ENCODE measurements around the gene SYT11. TPM values are rescaled to one million over a fixed set of nuclear protein-coding genes. Genes with fewer than 3 reads are reported as not detected.
"Not testable (repeated sequence)": the region's sequence is repeated elsewhere in the genome, so short reads cannot be mapped to it uniquely, and the experiment has no call there.

Gene SYT11
- total RNA-seq, 2 donors from 2014 or later, result 20.9 to 21.5 TPM

DNA sequence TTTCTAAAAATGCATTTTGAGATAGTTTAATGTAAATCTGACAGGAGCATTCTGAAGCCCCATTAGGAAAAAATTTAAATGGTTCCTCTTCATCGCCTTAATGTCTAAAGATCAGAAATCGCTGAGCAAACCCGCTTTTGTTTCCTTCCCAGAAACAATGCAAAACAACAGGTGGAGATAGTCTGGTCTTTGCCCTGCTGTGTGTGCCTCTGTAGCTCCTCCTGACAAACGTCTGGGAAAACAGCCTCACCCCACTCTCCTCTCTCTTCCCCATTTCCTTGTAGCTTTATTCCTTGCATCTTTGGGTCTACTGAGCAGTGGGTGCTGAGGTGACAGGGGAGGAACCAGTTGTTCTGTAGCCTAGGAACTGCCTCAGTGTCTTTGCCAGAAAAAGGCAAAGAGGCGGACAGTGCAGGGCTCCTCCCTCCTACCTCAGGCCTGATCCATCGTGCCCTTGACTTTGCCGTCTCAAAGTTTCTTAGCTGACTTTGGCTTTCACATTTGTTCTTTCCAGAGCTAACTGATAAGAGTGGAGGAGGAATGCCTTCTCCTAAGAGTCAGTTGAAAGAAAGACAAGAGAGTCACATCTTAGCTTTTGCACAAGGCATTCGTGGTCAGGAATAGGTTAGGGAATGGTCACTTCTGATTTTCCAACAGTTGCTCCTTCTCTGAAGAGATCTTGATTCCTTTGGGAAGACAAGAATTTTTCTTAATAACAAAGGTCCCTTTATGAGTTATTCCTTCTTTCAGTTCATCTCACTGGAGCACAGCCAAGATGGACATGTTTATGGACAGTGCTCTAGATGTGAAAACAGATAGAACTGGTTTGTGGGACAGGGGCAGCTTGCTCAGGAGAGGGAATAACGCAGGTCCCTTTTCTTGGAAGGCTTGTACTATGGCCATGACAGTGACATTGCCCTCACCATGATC lies 24.9 kb downstream of the SYT11 start:
- no peak for ATAC-seq
- H3K36me3 Mint-ChIP-seq, result peaks cover 0 to 6% of the 10 kb centered on the region in 2 donors
- no peak overlapping the region for H3K27ac Mint-ChIP-seq
- no peaks in the 10 kb centered on the region for H3K9me3 Mint-ChIP-seq
- DNase-seq (ENCODE audit: low spot score in 2 of 2), result no peak

DNA sequence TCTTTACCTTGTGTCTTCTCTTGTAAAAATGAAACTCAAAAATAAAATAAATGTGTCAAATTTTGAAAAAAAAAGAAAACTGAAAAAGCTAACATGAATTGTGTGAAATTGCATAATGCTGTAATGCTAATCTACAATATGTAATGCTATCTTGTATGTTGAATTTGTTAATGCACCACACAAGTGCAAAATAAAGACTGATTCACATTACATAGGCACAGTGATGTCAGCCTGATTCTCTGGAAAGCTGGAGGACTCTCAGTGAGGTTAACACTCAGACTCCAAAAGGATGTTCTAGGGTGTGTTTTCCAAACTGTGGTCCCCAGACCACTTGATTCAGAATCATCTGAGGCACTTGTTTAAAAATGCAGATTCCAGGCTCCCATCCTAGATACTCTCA lies 25.6 kb downstream of the SYT11 start:
- H3K27ac Mint-ChIP-seq, result no peak overlapping the region
- DNase-seq (ENCODE audit: low spot score in 2 of 2) (no peak), ATAC-seq (no peak)
- H3K9me3 Mint-ChIP-seq, result no peaks in the 10 kb centered on the region
- peaks cover 0 to 6% of the 10 kb centered on the region in 2 donors for H3K36me3 Mint-ChIP-seq

DNA sequence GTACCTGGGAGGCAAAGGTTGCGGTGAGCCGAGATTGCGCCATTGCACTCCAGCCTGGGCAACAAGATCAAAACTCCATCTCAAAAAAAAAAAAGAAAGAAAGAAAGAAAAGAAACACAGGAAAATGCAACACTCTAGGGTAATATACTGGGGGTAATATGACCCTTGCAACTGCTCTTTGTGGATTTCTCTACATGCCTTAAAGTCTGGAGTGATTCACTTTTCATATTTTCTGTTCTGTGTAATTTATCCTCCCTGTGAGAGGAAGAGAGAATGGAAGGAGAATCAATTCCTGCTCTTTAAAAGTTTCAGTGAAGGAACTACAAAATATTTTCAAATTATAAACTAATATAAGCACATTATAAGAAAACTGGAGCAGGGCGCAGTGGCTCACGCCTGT lies 29.1 kb downstream of the SYT11 start:
- no peaks in the 10 kb centered on the region for H3K36me3 Mint-ChIP-seq
- DNase-seq (ENCODE audit: low spot score in 2 of 2) (no peak), ATAC-seq (no peak)
- H3K27ac Mint-ChIP-seq, result no peak overlapping the region
- H3K9me3 Mint-ChIP-seq, result no peaks in the 10 kb centered on the region

DNA sequence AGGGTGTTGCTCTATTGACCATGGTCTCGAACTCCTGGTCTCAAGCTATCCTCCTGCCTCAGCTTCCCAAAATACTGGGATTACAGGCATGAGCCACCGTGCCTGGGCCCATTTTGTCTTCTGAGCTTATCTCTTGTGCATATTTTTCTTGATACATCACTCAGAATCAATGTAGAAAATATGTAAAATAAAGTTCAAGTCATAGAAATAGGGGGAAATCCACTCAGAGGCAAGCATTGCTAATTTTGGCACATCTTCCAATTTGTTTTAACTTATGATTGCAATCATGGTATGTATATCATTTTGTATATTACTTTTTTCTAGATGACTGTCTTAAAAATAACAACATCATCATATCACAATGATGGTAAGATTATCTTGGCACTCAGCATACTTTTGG lies 30.2 kb downstream of the SYT11 start:
- no peak overlapping the region for H3K27ac Mint-ChIP-seq
- no peak for DNase-seq (ENCODE audit: low spot score in 2 of 2)
- H3K36me3 Mint-ChIP-seq, result no peaks in the 10 kb centered on the region
- ATAC-seq, result no peak
- H3K9me3 Mint-ChIP-seq, result no peaks in the 10 kb centered on the region

DNA sequence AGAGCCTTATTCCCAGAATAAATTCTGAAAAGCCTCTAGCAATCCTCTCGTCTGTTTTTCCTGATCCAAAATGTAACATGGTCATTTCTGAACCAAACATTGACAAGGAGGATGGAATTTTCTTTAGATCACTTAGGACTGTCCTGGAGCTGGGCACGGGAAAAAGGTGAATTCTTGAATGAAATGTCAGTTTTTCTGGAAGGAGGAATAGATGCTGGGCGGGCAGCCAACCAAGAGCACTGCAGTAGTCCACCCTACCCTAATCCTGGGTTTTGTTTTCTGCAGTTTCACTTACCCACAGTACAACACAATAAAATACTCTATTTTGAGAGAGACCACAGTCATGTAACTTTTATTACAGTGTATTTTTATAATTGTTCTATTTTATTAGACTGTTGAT lies 30.9 kb downstream of the SYT11 start:
- DNase-seq (ENCODE audit: low spot score in 2 of 2) (no peak), ATAC-seq (no peak)
- Mint-ChIP-seq H3K36me3 (no peaks in the 10 kb centered on the region), H3K27ac (no peak overlapping the region), H3K9me3 (no peaks in the 10 kb centered on the region)

DNA sequence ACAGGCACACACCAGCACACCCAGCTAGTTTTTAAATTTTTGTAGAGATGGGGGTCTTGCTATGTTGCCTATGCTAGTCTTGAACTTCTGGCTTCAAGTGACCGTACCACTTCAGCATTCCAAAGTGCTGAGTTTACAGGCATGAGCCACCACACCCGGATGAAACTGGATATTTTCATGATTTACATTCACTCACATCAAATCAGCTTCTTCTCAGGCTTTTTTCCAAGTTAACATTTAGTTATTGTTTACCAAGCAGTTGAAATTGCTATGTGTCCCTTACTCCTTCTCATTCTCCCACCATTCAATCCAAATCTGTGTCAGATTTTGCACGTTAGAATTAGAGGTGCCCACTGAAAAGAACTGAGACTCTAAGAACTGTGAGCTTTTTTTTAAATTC lies 33.4 kb downstream of the SYT11 start:
- DNase-seq (ENCODE audit: low spot score in 2 of 2), result no peak
- H3K36me3 Mint-ChIP-seq, result peaks cover 0 to 6% of the 10 kb centered on the region in 2 donors
- no peaks in the 10 kb centered on the region for H3K9me3 Mint-ChIP-seq
- H3K27ac Mint-ChIP-seq, result peak overlapping the region in 1 of 2 donors; percentile 58
- ATAC-seq, result no peak

DNA sequence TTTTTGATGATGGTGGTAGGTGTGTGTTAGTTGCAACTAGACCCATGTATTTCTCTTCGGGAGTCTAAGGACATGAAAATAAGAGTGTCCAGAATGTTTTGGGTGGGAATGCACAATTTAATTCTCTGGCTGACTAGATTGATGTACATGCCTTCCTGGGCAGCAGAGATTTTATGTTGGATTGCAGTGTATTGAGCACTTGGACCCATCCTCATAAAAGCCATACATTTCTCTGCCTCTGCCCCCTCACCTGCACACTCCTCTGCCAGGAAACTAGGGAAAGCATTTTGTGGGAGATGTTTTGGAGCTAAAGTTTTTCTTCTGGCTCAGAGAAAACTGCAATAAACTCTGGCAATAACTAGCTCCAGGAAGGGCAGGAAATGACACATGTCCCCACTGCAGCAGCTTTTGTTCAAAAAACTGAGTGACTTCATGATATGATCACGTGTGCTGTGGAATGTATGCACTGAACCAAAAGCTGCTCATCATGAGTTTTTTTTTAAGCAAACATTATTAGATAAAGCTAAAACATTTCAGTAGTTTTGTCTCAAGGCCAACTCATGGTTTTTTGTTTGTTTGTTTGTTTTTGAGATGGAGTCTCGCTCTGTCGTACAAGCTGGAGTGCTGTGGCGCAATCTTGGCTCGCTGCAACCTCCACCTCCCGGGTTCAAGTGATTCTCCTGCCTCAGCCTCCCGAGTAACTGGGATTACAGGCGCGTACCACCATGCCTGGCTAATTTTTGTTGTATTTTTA lies 34.2 kb downstream of the SYT11 start:
- Mint-ChIP-seq H3K27ac (peak overlapping the region; percentile 7 to 58), H3K36me3 (peaks cover 0 to 9% of the 10 kb centered on the region in 2 donors), H3K9me3 (no peaks in the 10 kb centered on the region)
- ATAC-seq (peak; percentile 80 to 93), DNase-seq (ENCODE audit: low spot score in 2 of 2) (peak in 1 of 2 donors; percentile 12)

DNA sequence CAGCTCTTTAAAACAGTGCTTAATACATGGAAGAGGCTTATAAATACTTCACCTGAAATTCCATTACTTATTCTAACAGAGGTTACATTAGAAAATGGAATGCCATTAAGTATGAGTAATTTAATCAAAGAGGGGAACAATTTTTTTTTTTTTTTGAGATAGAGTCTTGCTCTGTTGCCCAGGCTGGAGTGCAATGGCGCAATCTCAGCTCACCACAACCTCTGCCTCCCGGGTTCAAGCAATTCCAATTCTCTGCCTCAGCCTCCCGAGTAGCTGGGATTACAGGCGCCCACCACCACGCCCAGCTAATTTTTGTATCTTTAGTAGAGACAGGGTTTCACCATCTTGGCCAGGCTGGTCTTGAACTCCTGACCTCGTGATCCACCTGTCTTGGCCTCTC lies 36.2 kb downstream of the SYT11 start:
- not testable (repeated sequence) for ATAC-seq, H3K36me3 Mint-ChIP-seq

DNA sequence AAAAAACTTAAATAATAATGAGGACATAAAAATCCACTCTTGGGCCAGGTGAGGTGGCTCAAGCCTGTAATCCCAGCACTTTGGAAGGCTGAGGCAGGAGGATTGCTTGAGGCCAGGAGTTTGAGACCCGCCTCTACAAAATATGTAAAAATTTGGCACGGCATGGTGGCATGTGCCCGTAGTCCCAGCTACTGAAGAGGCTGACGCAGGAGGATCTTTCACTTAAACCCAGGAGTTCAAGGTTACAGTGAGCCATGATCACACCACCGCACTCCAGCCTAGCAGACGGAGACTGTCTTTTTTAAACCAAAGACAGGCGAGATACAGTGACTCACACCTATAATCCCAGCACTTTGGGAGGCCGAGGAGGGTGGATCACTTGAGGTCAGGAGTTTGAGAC lies 37.1 kb downstream of the SYT11 start:
- peak overlapping the region in 1 of 2 donors; percentile 22 for H3K27ac Mint-ChIP-seq

More for the DNA sequence above, 36.2 kb downstream of the SYT11 start:
- H3K27ac Mint-ChIP-seq; H3K9me3 Mint-ChIP-seq; DNase-seq (ENCODE audit: low spot score in 2 of 2): not testable (repeated sequence)

DNA sequence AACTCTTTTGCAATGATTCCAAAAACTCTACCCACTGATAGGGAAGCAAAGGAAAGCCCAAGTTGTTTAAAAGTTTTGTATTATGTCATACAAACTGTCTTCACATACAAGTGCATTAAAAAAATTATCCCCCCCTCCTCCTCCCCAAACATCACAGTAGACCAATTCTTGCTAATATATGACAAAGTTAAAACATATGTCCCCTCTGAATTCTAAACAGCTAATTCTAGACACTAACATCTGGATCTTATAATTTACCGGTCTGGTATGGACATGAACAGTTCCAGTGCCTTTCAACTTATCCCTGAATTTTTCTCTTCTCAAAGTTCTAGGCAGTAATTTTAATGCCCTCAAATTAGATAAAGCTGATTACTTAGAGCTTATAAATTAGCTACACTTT lies 38.4 kb downstream of the SYT11 start:
- H3K27ac Mint-ChIP-seq, result no peak overlapping the region
- no peak for DNase-seq (ENCODE audit: low spot score in 2 of 2)
- no peaks in the 10 kb centered on the region for H3K9me3 Mint-ChIP-seq

More for the DNA sequence above, 37.1 kb downstream of the SYT11 start:
- not testable (repeated sequence) for ATAC-seq; H3K9me3 Mint-ChIP-seq; DNase-seq (ENCODE audit: low spot score in 2 of 2); H3K36me3 Mint-ChIP-seq

DNA sequence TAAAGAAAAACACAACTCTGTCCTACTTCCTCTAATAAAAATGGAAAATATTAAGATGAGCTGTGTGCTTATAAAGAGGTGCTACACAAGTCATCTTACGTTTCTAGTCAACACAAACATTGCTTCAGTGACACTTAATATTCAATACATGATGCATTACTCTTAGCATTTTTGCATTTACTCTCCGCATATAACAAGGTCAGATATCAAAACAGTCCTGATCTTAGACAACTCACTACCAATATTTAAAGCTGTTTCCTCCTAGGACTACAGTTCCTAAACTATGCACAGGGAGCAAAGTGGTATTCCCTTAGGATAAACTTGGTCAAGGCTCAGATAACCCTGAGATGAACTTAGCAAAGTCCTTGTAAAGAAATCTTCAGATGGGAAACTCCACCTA lies 39.5 kb downstream of the SYT11 start:
- no peak for ATAC-seq
- Mint-ChIP-seq H3K36me3 (peaks cover 5 to 9% of the 10 kb centered on the region in 2 donors), H3K9me3 (no peaks in the 10 kb centered on the region), H3K27ac (no peak overlapping the region)
- DNase-seq (ENCODE audit: low spot score in 2 of 2), result no peak

More for the DNA sequence above, 38.4 kb downstream of the SYT11 start:
- peaks cover 5 to 9% of the 10 kb centered on the region in 2 donors for H3K36me3 Mint-ChIP-seq
- ATAC-seq, result no peak

DNA sequence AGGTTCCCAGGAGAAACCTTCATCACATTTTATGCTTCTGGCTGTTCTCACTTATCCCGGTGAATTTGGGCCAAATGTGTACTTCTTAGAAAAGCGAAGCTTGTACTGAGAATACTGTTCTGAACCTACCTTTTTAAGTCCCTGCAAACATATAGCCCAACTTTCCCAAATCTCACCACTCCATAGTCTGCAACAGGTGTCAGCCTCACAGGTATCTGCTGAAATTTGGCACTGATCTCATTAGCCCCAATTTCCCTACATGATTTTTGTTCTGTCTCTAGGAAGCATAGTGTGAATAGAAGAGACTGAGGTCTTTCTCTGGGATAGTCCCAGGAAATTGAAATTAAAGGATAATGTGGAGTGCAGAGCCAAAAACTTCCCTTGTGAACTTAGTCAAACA lies 40.3 kb downstream of the SYT11 start:
- Mint-ChIP-seq H3K36me3 (peaks cover 9 to 15% of the 10 kb centered on the region in 2 donors), H3K27ac (no peak overlapping the region), H3K9me3 (no peaks in the 10 kb centered on the region)
- DNase-seq (ENCODE audit: low spot score in 2 of 2) (no peak), ATAC-seq (no peak)

DNA sequence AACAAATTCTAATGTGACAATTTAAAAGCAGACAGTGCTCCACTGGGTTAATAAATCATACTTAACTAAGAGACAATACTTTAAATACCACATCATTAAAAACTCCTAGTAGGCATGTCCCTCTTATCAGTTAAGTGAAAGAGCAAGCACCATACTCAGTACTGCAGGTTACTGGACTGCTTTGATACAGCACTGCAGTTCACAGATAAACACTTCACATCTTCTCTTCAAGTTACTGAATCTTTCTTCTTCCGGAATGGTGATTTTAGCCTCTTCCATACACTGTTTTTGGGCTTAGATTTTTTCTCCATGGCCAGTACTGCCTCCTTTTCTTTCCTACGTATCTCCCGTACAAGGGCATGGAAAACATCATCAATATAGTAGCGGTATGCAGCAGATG lies 40.8 kb downstream of the SYT11 start:
- ATAC-seq, result no peak
- H3K36me3 Mint-ChIP-seq, result peaks cover 10 to 16% of the 10 kb centered on the region in 2 donors
- no peaks in the 10 kb centered on the region for H3K9me3 Mint-ChIP-seq
- H3K27ac Mint-ChIP-seq, result no peak overlapping the region
- no peak for DNase-seq (ENCODE audit: low spot score in 2 of 2)

DNA sequence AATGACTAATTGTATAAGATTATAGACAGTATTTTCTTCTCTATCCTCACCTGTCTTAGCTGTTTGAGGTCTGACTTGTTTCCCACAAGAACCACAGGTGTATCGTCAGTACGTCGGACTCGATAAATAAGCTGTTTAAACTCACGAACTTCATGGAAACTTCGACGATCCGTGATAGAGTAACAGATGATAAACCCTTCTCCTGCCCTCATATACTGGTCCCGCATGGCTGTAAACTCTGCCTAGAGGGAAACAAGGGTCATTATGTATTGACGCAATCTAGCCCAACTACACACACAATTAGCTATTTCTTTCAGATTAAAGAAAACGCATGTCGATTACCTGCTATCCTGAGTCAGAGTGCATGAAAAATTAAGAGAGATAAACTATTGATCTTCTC lies 44.9 kb downstream of the SYT11 start:
- no peak for DNase-seq (ENCODE audit: low spot score in 2 of 2)
- no peak for ATAC-seq
- Mint-ChIP-seq H3K9me3 (no peaks in the 10 kb centered on the region), H3K36me3 (peaks cover 7 to 10% of the 10 kb centered on the region in 2 donors), H3K27ac (peak overlapping the region in 1 of 2 donors; percentile 6)

DNA sequence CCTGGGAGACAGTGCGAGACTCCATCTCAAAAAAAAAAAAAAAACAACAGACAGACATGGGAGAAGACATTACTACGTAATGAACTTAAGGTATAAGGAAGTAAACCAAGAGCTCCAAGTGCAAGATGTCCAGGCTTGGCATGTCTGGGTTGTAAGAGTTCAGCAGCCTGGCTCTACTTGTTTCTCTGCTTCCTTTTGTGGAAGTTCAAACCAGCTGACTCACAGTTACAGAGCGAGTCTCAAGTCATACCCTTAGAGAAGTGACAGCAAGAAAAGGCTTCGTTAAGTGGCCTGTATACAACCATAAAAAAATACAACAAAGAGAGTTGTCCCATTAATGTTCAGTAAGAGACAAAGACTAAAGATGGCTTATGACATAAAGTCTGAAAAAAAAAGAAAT lies 50.5 kb downstream of the SYT11 start:
- no peak for ATAC-seq
- no peak for DNase-seq (ENCODE audit: low spot score in 2 of 2)
- Mint-ChIP-seq H3K36me3 (peaks cover 15 to 20% of the 10 kb centered on the region in 2 donors), H3K27ac (peak overlapping the region; percentile 17 to 94), H3K9me3 (no peaks in the 10 kb centered on the region)

DNA sequence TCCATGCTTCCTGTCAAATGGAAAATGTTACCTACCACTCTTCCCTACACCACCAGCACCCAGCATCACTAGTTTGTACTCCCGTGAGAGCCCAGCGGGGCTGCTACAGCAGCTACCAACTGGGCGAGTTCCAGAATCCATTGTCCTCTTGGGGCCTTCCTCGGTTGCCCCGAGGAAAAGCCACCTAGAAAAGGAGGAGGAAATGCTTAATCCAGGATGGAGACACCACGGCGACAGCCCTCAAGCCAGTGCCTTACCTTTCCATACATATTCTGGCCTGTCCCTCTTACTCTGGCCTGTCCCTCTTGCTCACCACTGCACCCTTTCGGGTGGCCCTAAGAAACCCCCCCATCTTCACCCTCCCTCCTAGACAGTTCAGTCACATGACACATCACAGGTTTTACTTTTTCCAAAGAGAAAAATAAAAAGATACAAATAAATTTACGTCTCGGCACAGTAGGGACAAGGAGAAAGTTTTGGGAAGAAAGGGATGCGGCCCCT lies 51.3 kb downstream of the SYT11 start:
- no peaks in the 10 kb centered on the region for H3K9me3 Mint-ChIP-seq
- ATAC-seq (peak in 1 of 2 donors; percentile 53), DNase-seq (ENCODE audit: low spot score in 2 of 2) (no peak)
- H3K27ac Mint-ChIP-seq, result peak overlapping the region; percentile 94 to 99
- peaks cover 15 to 20% of the 10 kb centered on the region in 2 donors for H3K36me3 Mint-ChIP-seq

All from activated naive CD4-positive, alpha-beta T cell treated with anti-CD3 and anti-CD28 coated beads, Interleukin-2, amount 50 U/mL, for 72 hours (primary cell).